H9 (cell line): ENCODE results near the gene TRPM3. TPM values are rescaled to one million over a fixed set of nuclear protein-coding genes. Genes with fewer than 3 reads are reported as not detected.

Experiments used
- DNase-seq: peaks from one replicate; pipeline ENCODE4 v3.0.0-alpha.2; 2017
- H2AFZ ChIP-seq: one replicate; pipeline ENCODE4 v1.6.1; 2013; ENCODE audit warnings: mild to moderate bottlenecking, low read length, control low read depth, moderate library complexity
- H2AK5ac ChIP-seq: 2 replicates; pipeline ENCODE4 v1.6.1; 2013; ENCODE audit warnings: low read length, control low read depth, mixed read lengths; ENCODE audit not compliant: insufficient read length
- H2BK120ac ChIP-seq: one replicate; pipeline ENCODE4 v1.6.1; 2013; ENCODE audit warnings: low read depth, mild to moderate bottlenecking, low read length, control low read depth, inconsistent platforms; ENCODE audit not compliant: poor library complexity, severe bottlenecking
- H2BK12ac ChIP-seq: 2 replicates; pipeline ENCODE4 v1.6.1; 2013; ENCODE audit warnings: low read length, control low read depth, mixed read lengths, low read depth; ENCODE audit not compliant: insufficient read length
- H2BK15ac ChIP-seq: 2 replicates; pipeline ENCODE4 v1.6.1; 2013; ENCODE audit warnings: low read depth, low read length, control low read depth
- H2BK20ac ChIP-seq: one replicate; pipeline ENCODE4 v1.6.1; 2013; ENCODE audit warnings: low read depth, mild to moderate bottlenecking, low read length, control low read depth, inconsistent platforms; ENCODE audit not compliant: poor library complexity, severe bottlenecking
- H2BK5ac ChIP-seq: 2 replicates; pipeline ENCODE4 v1.6.1; 2013; ENCODE audit warnings: low read length, control low read depth, mixed read lengths; ENCODE audit not compliant: insufficient read length
- H3K14ac ChIP-seq: 2 replicates; pipeline ENCODE4 v1.6.1; 2013; ENCODE audit warnings: low read length, control low read depth; ENCODE audit not compliant: insufficient read depth
- H3K18ac ChIP-seq: 2 replicates; pipeline ENCODE4 v1.6.1; 2013; ENCODE audit warnings: low read depth, mild to moderate bottlenecking, mixed read lengths, low read length, control low read depth; ENCODE audit not compliant: insufficient read length
- H3K23ac ChIP-seq: 2 replicates; pipeline ENCODE4 v1.6.1; 2013; ENCODE audit warnings: low read length, control low read depth, mixed read lengths, low read depth; ENCODE audit not compliant: insufficient read length
- H3K23me2 ChIP-seq: 2 replicates; pipeline ENCODE4 v1.6.1; 2013; ENCODE audit warnings: low read depth, mild to moderate bottlenecking, mixed read lengths, low read length, control low read depth; ENCODE audit not compliant: insufficient read length, poor library complexity, severe bottlenecking
- H3K27ac ChIP-seq: 2 replicates; pipeline ENCODE4 v1.5.1; 2013; ENCODE audit warnings: low read length, control low read depth, mixed read lengths, low read depth; ENCODE audit not compliant: insufficient read length
- H3K27me3 ChIP-seq: 2 replicates; pipeline ENCODE4 v1.6.1; 2013; ENCODE audit warnings: low read length, control low read depth, inconsistent platforms; ENCODE audit not compliant: insufficient read depth
- H3K4ac ChIP-seq: 2 replicates; pipeline ENCODE4 v1.6.1; 2013; ENCODE audit warnings: low read depth, mild to moderate bottlenecking, control low read depth, inconsistent platforms, low read length, moderate library complexity
- H3K4me1 ChIP-seq: 2 replicates; pipeline ENCODE4 v1.6.1; 2013; ENCODE audit warnings: low read length, control low read depth, inconsistent platforms; ENCODE audit not compliant: insufficient read depth
- H3K4me2 ChIP-seq: 2 replicates; pipeline ENCODE4 v1.6.1; 2013; ENCODE audit warnings: low read length, control low read depth, mixed read lengths; ENCODE audit not compliant: insufficient read length, insufficient read depth
- H3K56ac ChIP-seq: 2 replicates; pipeline ENCODE4 v1.6.1; 2013; ENCODE audit warnings: low read depth, mild to moderate bottlenecking, mixed read lengths, low read length, control low read depth; ENCODE audit not compliant: insufficient read length
- H3K79me1 ChIP-seq: 2 replicates; pipeline ENCODE4 v1.6.1; 2013; ENCODE audit warnings: low read depth, mild to moderate bottlenecking, moderate library complexity, low read length, control low read depth, inconsistent platforms; ENCODE audit not compliant: insufficient read depth, poor library complexity, severe bottlenecking
- H3K79me2 ChIP-seq: 2 replicates; pipeline ENCODE4 v1.6.1; 2013; ENCODE audit warnings: low read length, control low read depth, inconsistent platforms; ENCODE audit not compliant: insufficient read depth
- H3K9ac ChIP-seq: 2 replicates; pipeline ENCODE4 v1.6.1; 2013; ENCODE audit warnings: low read length, control low read depth, mixed read lengths; ENCODE audit not compliant: insufficient read length; ENCODE audit errors: extremely low read depth
- H3K9me3 ChIP-seq: one replicate; pipeline ENCODE4 v1.6.1; 2013; ENCODE audit warnings: low read depth, low read length, inconsistent platforms; ENCODE audit not compliant: control insufficient read depth
- H3T11ph ChIP-seq: one replicate; pipeline ENCODE4 v1.6.1; 2013; ENCODE audit warnings: mild to moderate bottlenecking, low read length, control low read depth, inconsistent platforms
- H4K20me1 ChIP-seq: one replicate; pipeline ENCODE4 v1.6.1; 2013; ENCODE audit not compliant: control insufficient read depth, insufficient read length, insufficient read depth
- H4K5ac ChIP-seq: 2 replicates; pipeline ENCODE4 v1.6.1; 2013; ENCODE audit warnings: low read depth, mild to moderate bottlenecking, mixed read lengths, low read length, control low read depth; ENCODE audit not compliant: insufficient read length
- H4K8ac ChIP-seq: replicated peaks from 2 replicates; pipeline ENCODE4 v1.6.1; 2013; ENCODE audit warnings: low read length, control low read depth, mixed read lengths, low read depth; ENCODE audit not compliant: insufficient read length
- H4K91ac ChIP-seq: 2 replicates; pipeline ENCODE4 v1.6.1; 2013; ENCODE audit warnings: low read depth, mild to moderate bottlenecking, moderate library complexity, mixed read lengths, low read length, control low read depth; ENCODE audit not compliant: insufficient read length
- H3K27ac Mint-ChIP-seq, 3 experiments: 2 replicates in 2 of 3; 3 replicates in 1 of 3; pipeline ENCODE4 v1.8.0; 2020 to 2021; ENCODE audit warnings: mixed read lengths in 3 of 3, mild to moderate bottlenecking in 1 of 3, moderate library complexity in 1 of 3
- H3K27me3 Mint-ChIP-seq: 2 replicates; pipeline ENCODE4 v1.8.0; 2021; ENCODE audit warnings: low read depth, mild to moderate bottlenecking, moderate library complexity, mixed read lengths
- H3K36me3 Mint-ChIP-seq, 3 experiments: 2 replicates in 2 of 3; 3 replicates in 1 of 3; pipeline ENCODE4 v1.8.0; 2020 to 2021; ENCODE audit warnings: low read depth in 3 of 3, mixed read lengths in 3 of 3; ENCODE audit not compliant: insufficient read depth in 1 of 3
- H3K4me1 Mint-ChIP-seq, 2 experiments: 2 replicates each; pipeline ENCODE4 v1.8.0; 2020; ENCODE audit warnings: mixed read lengths in 2 of 2
- H3K4me3 Mint-ChIP-seq, 2 experiments: 2 replicates in 1 of 2; 3 replicates in 1 of 2; pipeline ENCODE4 v1.8.0; 2020 to 2021; ENCODE audit warnings: mild to moderate bottlenecking in 2 of 2, mixed read lengths in 2 of 2, moderate library complexity in 1 of 2
- H3K9me3 Mint-ChIP-seq, 2 experiments: 2 replicates in 1 of 2; 3 replicates in 1 of 2; pipeline ENCODE4 v1.8.0; 2020; ENCODE audit warnings: mild to moderate bottlenecking in 2 of 2, mixed read lengths in 2 of 2, moderate library complexity in 1 of 2
- total RNA-seq: library from RNA; stranded (reverse); gene quantifications from 2 replicates; pipeline ENCODE4 v1.2.1, GENCODE V29; 2021
- TF ChIP-seq, protein P1 (sequence below): fragments of 200-600 bp; sonication (generic); conservative IDR thresholded peaks from 3 replicates; pipeline ENCODE4 v1.8.0; 2021; ENCODE audit warnings: antibody characterized with exemption, mild to moderate bottlenecking

Gene TRPM3
- total RNA-seq, 1 experiment from 2014 or later: 10.3 TPM

DNA sequence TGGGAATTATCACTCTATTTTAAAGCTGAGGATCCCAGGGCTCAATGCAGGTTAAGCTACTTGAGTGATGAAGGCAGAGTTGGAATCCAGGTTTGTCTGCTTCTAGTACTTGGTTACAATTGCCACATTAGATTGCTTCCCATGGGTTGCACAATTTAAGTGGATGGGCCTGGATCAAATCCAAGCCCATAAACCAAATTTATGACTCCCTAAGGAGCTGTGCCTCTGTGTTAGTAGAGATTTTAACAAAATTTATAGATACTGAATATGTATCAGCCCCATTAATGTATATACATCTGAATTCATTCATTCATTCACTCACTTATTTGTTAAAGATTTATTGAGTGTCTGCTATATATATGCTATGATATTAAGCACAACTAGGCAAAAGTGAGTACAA, 374.7 kb downstream of the TRPM3 start:
- Histone ChIP-seq H3K14ac (no peak overlapping the region), H4K8ac (no peak overlapping the region), H2BK12ac (no peak overlapping the region), H3K27ac (no peak overlapping the region), H3K9me3 (no peaks in the 10 kb centered on the region), H3K4ac (no peak overlapping the region), H3K9ac (no peak overlapping the region), H2BK15ac (no peak overlapping the region), H4K20me1 (no peaks in the 10 kb centered on the region), H2BK120ac (no peak overlapping the region), H4K91ac (no peak overlapping the region), H3K79me1 (no peaks in the 10 kb centered on the region), H3K27me3 (no peaks in the 10 kb centered on the region), H3K4me2 (no peak overlapping the region), H4K5ac (no peak overlapping the region), H3K56ac (no peak overlapping the region), H3T11ph (no peak overlapping the region), H2AK5ac (no peak overlapping the region), H3K23me2 (no peaks in the 10 kb centered on the region), H2BK20ac (no peak overlapping the region), H3K18ac (no peak overlapping the region), H2AFZ (no peak overlapping the region), H3K79me2 (no peaks in the 10 kb centered on the region), H3K4me1 (no peaks in the 10 kb centered on the region), H2BK5ac (no peak overlapping the region), H3K23ac (no peak overlapping the region)
- no peak for DNase-seq
- Mint-ChIP-seq H3K4me1 (peaks cover 0 to 3% of the 10 kb centered on the region in 2 experiments; a peak in 1 of 4 replicates), H3K4me3 (no peak overlapping the region), H3K36me3 (no peaks in the 10 kb centered on the region; a peak in 1 of 7 replicates), H3K27me3 (no peaks in the 10 kb centered on the region), H3K9me3 (no peaks in the 10 kb centered on the region), H3K27ac (no peak overlapping the region)
- TF ChIP-seq, protein P1, sequence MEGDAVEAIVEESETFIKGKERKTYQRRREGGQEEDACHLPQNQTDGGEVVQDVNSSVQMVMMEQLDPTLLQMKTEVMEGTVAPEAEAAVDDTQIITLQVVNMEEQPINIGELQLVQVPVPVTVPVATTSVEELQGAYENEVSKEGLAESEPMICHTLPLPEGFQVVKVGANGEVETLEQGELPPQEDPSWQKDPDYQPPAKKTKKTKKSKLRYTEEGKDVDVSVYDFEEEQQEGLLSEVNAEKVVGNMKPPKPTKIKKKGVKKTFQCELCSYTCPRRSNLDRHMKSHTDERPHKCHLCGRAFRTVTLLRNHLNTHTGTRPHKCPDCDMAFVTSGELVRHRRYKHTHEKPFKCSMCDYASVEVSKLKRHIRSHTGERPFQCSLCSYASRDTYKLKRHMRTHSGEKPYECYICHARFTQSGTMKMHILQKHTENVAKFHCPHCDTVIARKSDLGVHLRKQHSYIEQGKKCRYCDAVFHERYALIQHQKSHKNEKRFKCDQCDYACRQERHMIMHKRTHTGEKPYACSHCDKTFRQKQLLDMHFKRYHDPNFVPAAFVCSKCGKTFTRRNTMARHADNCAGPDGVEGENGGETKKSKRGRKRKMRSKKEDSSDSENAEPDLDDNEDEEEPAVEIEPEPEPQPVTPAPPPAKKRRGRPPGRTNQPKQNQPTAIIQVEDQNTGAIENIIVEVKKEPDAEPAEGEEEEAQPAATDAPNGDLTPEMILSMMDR: no peak
